B cell (primary cell): Measurements from ENCODE around the gene VTI1A.

Experiments
- EZH2 ChIP-seq: IDR thresholded peaks from 2 replicates; pipeline ENCODE4 v1.6.1; 2012; ENCODE audit warnings: borderline replicate concordance, low read depth, mild to moderate bottlenecking, moderate library complexity, low read length; ENCODE audit not compliant: insufficient read depth, poor library complexity, severe bottlenecking
- TF ChIP-seq, protein P1 (sequence below): fragments of 200-600 bp; IDR thresholded peaks from one replicate; pipeline ENCODE4 v1.8.0; 2022; ENCODE audit warnings: antibody characterized with exemption, mild to moderate bottlenecking

DNA sequence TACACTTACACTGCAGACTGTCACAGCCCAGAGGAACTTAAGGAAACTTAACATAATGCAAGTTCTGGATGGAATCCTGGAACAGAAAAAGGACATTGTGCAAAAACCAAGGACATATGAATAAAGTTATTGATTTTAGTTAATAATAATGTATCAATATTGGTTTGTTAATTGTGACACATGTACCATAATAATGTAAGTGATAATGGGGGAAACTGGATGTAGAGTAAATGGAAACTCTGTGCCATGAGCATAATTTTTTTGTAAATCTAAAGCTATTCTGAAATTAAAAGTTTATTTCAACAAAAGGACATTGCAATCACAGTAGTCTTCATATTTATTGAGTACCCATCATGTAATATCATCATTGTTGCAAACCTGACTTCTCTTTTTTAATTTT, 107.2 kb downstream of the VTI1A start:
- TF ChIP-seq, protein P1, sequence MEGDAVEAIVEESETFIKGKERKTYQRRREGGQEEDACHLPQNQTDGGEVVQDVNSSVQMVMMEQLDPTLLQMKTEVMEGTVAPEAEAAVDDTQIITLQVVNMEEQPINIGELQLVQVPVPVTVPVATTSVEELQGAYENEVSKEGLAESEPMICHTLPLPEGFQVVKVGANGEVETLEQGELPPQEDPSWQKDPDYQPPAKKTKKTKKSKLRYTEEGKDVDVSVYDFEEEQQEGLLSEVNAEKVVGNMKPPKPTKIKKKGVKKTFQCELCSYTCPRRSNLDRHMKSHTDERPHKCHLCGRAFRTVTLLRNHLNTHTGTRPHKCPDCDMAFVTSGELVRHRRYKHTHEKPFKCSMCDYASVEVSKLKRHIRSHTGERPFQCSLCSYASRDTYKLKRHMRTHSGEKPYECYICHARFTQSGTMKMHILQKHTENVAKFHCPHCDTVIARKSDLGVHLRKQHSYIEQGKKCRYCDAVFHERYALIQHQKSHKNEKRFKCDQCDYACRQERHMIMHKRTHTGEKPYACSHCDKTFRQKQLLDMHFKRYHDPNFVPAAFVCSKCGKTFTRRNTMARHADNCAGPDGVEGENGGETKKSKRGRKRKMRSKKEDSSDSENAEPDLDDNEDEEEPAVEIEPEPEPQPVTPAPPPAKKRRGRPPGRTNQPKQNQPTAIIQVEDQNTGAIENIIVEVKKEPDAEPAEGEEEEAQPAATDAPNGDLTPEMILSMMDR, result no peak
- no peak for TF ChIP-seq EZH2
